Activated CD4-positive, alpha-beta T cell treated with anti-CD3 and anti-CD28 coated beads, Interleukin-10, Interleukin-2, amounts not matched to agents 100 ng/mL and 50 ng/mL, durations not matched to agents 16 hours and 8 hours (primary cell): ENCODE data around the gene CLCC1.
"Not testable (repeated sequence)": the region's sequence is repeated elsewhere in the genome, so short reads cannot be mapped to it uniquely, and the experiment has no call there.

Experiments
- DNase-seq: peaks from one replicate; pipeline ENCODE4 v3.0.0-alpha.2; 2020

CLCC1 gene, protein sequence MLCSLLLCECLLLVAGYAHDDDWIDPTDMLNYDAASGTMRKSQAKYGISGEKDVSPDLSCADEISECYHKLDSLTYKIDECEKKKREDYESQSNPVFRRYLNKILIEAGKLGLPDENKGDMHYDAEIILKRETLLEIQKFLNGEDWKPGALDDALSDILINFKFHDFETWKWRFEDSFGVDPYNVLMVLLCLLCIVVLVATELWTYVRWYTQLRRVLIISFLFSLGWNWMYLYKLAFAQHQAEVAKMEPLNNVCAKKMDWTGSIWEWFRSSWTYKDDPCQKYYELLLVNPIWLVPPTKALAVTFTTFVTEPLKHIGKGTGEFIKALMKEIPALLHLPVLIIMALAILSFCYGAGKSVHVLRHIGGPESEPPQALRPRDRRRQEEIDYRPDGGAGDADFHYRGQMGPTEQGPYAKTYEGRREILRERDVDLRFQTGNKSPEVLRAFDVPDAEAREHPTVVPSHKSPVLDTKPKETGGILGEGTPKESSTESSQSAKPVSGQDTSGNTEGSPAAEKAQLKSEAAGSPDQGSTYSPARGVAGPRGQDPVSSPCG

GRCh38 chr1:108963052-108963686 lies at the start of gene CLCC1:
Gene CLCC1, minus strand, starts transcription at chr1:108963484. Its CDS starts 13,047 bp downstream, at chr1:108950437.
- peak; percentile 96 for DNase-seq

- DNase-seq: no peak
Observed at GRCh38 chr1:109011335-109011734, 48.1 kb upstream of the CLCC1 start.

DNA sequence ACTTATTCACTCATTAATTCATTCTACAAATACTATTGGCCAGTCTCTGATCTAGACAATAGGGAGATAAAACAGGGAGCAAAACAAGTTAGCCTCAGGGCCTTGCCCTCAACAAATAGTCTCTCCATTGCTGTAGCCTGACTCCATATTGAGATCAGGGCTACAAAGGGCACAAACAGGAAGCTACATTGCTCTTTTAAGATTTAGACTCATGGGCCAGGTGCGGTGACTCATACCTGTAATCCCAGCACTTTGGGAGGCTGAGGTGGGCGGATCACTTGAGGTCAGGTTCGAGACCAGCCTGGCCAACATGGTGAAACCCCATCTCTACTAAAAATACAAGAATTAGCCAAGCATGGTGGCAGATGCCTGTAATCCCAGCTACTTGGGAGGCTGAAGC lies 33.3 kb upstream of the CLCC1 start:
- DNase-seq: peak; percentile 39

GRCh38 chr1:108983114-108983513 lies 19.8 kb upstream of the CLCC1 start:
- no peak for DNase-seq

DNA sequence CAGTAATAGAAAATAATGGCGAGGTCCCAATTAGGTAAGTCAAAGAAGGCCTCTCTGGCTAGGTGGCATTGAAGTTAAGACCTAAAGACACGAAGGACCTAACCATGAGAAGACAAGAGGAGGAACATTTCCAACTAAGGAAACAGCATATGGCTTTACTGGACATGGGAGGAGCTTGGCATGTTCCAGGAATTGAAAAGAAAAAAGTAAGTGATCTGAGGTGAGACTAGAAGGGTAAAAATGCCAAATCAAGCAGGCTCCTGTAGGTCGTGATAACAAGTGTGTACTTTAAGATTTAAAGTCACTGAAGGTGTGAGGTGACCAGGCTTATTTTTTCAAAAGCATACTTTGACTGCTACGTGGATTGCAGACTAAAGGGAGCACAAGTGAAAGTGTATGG lies 13.4 kb upstream of the CLCC1 start:
- DNase-seq: no peak

- DNase-seq: no peak
Observed at GRCh38 chr1:108972951-108973350, 9.7 kb upstream of the CLCC1 start.

DNA sequence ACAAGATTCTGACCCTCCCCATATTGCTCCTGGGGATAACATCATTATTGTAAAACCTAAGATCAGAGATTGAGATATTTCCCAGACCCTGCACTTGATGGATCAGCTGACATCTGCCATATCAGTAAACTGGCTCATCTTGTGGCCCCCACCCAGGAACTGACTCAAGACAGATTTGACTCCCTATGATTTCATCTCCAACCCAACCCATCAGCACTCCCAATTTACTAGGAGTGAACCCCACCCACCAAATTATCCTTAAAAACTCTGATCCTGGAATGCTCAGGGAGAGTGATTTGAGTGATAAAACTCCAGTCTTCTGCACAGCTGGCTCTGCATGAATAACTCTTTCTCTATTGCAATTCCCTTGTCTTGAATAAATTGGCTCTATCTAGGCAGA lies 6.1 kb upstream of the CLCC1 start:
- no peak for DNase-seq

GRCh38 chr1:108962681-108963051 lies 618 bp downstream of the CLCC1 start:
- DNase-seq: peak; percentile 42

DNA sequence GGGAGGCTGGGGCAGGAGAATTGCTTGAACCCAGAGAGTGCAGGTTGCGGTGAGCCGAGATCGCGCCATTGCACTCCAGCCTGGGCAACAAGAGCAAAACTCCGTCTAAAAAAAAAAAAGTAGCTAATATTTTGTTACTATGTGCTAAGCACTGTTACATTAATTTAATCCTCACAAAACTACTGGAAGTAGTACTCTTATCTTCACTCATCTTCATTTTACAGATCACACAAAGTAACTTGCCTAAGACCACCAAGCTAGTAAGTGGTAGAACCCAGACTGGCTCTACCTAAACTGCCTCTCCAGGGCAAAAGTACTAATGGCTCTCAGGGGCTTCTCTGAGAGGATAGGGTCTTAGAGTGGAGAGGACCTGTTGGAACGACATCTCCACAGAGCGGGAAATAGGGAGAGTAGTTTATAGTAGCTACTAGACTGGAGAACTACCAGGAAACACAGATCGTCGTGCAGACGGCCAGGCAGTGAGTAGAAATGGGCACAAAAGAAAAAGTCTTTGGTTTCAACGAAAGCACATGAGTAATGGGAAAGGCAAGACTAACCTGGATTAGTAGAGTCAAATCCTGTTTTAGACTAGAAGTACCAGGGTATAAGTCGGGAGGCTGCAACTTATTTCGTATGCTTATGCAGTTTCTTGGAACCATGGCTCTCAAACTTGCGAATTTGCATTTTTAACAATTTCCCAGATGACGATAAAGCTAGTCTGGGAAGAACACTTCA lies 1.4 kb downstream of the CLCC1 start:
- no peak for DNase-seq

GRCh38 chr1:108961198-108961597 lies 2.1 kb downstream of the CLCC1 start:
- peak; percentile 66 for DNase-seq

DNA sequence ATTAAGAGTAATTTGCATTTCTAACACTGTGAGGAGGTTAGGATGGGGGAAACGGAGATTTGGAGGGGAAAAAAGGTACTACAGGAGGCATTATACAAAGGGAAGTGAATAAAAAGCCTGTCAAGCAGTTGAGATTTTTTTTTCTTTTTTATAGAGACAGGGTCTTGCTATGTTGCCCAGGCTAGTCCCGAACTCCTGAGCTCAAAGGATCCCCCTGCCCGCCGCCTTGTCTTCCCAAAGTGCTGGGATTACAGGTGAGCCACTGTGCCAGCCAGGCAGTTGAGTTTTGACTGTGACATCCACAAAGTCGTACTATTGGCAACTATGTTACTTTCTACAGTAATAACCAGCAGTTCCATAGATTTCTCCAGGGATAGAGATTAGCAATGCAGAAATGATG lies 2.6 kb downstream of the CLCC1 start:
- DNase-seq: no peak

- no peak for DNase-seq
Observed at GRCh38 chr1:108957888-108958287, 5.4 kb downstream of the CLCC1 start.

DNA sequence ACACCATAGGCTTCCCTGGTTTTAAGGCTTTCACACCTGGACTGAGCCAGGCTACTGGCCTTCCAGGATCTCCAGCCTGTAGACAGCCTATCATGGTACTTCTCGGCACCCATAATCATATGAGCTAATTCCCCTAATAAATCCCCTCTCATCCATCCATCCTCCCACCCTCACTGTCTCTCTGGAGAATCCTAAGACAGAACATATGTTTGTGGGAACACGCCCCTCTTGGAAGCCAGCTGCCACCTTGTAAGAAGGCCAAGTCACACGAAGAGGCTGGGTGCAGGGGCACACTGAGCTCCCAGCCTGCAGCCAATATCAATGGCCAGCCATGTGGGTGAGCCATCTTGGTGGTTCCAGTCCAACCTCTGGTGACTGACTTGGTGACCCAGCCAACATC lies 7.4 kb downstream of the CLCC1 start:
- DNase-seq: no peak

DNA sequence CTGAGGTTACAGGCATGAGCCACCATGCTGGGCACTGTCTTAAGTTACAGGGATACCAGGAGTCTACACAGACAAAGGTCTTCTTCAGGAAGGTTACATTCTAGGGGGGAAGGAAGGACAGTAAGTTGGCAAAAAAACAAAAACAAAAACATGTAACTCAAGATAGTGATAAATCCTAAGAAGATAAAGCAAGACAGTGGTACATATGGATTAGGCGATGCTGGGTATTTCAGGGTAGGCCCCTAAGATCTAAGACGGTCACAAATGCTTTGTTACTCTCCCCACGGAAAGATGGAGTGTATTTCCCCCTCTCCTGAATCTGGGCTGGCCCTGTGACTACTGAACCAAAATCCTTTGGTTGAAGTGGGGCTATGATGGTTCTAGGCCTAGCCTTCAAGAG lies 8.2 kb downstream of the CLCC1 start:
- DNase-seq: no peak

DNA sequence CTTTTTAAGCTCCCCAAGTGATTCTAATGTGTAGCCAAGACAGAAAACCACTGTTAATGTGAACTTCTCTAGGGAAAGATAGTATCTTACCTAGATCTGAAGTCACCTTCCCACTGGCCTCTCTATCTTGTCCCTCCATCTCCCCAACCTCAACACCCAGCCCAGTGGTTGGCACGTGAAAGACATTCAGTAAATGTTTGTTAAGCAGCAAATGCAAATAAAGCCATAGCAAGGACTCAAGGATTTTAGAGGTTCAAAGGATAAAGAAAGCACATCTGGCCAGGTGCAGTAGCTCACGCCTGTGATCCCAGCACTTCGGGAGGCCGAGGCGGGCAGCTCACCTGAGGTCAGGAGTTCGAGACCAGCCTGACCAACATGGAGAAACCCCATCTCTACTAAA lies 9.8 kb downstream of the CLCC1 start:
- DNase-seq: no peak

DNA sequence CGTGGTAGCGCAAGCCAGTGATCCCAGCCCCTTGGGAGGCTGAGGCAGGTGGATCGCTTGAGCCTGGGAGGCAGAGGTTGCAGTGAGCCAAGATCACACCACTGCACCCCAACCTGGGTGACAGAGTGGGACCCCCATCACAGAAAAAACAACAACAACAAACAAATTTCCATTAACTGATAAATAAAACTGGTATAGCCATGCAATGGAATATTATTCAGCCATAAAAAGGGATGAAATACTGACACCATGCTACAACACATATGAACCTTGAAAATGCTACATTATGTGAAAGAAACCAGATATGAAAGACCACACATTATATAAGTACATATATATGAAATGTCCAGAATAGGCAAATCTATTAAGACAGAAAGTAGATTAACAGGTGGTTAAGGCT lies 12.0 kb downstream of the CLCC1 start:
- DNase-seq: no peak

GRCh38 chr1:108949044-108949443 lies 14.2 kb downstream of the CLCC1 start:
- no peak for DNase-seq

DNA sequence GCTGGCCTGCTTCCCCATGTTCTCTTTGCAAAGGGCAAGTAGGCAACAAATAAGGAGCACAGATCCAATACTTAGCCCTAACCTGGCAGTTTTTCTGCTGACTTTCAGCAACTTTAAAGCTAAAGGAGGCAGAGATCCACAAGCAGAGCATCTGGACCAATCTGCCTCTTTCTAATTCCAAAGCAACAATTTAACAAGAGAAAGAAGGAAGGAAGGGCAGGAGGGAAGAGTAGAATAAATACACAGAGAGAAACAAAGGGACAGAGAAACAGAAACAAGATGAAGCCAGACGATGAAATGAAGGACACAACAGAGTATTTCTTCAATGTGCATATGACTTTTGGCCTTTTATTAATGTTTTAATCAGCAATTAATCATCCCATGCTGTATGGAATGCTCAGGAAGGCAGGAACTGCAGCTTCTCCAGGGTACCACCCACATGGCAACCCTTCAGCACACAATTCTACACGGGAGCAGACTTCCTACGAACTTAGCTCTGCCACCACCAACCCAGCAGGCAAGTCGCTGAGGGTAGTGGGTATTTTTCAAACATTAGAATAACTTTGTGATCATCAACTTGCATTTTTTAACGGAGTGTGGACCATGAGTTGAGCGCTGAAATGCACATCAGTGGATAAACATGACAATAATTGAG lies 15.3 kb downstream of the CLCC1 start:
- no peak for DNase-seq

- DNase-seq: no peak
Observed at GRCh38 chr1:108936170-108936569, 27.1 kb downstream of the CLCC1 start.

- DNase-seq: no peak
Observed at GRCh38 chr1:108933944-108934343, 29.3 kb downstream of the CLCC1 start.

- DNase-seq: not testable (repeated sequence)
Observed at GRCh38 chr1:108927565-108927964, 35.7 kb downstream of the CLCC1 start.

GRCh38 chr1:108925920-108926319 lies 37.4 kb downstream of the CLCC1 start:
- no peak for DNase-seq

DNA sequence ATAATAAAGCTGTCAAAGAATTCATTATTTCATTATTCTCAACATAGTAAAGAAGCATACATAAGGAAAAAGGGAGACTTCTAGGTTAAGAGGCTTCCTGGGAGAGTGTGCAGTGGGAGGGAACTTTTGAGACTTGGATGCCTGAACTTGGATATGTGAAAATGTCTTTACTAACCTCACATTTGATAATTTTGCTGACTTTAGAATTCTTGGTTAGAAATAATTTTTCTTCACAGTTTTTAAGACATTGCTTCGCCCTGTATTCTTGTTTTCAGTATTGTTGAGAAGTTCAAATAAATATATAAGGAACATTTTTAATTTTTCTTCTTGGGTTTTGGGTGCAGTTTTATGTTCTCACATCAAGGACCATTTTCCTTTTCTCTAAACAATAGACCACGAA lies 46.5 kb downstream of the CLCC1 start:
- DNase-seq: no peak
